GM10248 (cell line): ENCODE results near the gene TRERF1.

Source experiments
- CTCF ChIA-PET: fragments of 300-600 bp; sonication (Branson Sonifier 250); formaldehyde crosslinking; extraction: SDS; loops from one replicate; lab custom pipeline; 2021; ENCODE audit warnings: antibody characterized with exemption; lab: Yijun Ruan, JAX
- POLR2A ChIA-PET: fragments of 350-650 bp; sonication (Branson Sonifier 250); formaldehyde crosslinking; extraction: SDS; loops from one replicate; lab custom pipeline; 2020; ENCODE audit warnings: antibody characterized with exemption; lab: Yijun Ruan, JAX
- DNase-seq: peaks from one replicate; pipeline ENCODE4 v3.0.0; 2012; ENCODE audit errors: extremely low spot score
- CTCF ChIP-seq: IDR thresholded peaks from 2 replicates; pipeline ENCODE4 v1.5.1; 2012; ENCODE audit warnings: mild to moderate bottlenecking, low read depth; ENCODE audit errors: extremely low read depth, missing control alignments, control extremely low read depth

The TRERF1 gene

GRCh38 chr6:42349753-42350511 lies 101.8 kb downstream of the TRERF1 start:
- no peak for TF ChIP-seq CTCF
- ChIA-PET POLR2A (no interaction called here), CTCF (interaction anchor here (0.7 to 2.0 kb wide), 8 partner anchors 9 to 198 kb away, joined by 3 to 5 read pairs (median 4); no protein-coding TSS in a partner anchor)
- no peak for DNase-seq

GRCh38 chr6:42347456-42347855 lies 104.3 kb downstream of the TRERF1 start:
- CTCF ChIA-PET = no interaction called here
- DNase-seq = no peak
- TF ChIP-seq CTCF = no peak
- POLR2A ChIA-PET = no interaction called here

- CTCF ChIA-PET = interaction anchor here (0.7 kb wide), 1 partner anchor 202 kb away, joined by 3 read pairs; no protein-coding TSS in a partner anchor
- no peak for DNase-seq
- no peak for TF ChIP-seq CTCF
- POLR2A ChIA-PET = no interaction called here
Measured at GRCh38 chr6:42345696-42346416, 105.9 kb downstream of the TRERF1 start.

- DNase-seq = no peak
- POLR2A ChIA-PET = no interaction called here
- CTCF ChIA-PET = no interaction called here
- TF ChIP-seq CTCF = no peak
Measured at GRCh38 chr6:42344756-42345155, 107.0 kb downstream of the TRERF1 start.

GRCh38 chr6:42341771-42342553 lies 109.8 kb downstream of the TRERF1 start:
- CTCF ChIA-PET = no interaction called here
- POLR2A ChIA-PET = no interaction called here

More at GRCh38 chr6:42341771-42342553, 109.8 kb downstream of the TRERF1 start:
- DNase-seq = no peak
- TF ChIP-seq CTCF = no peak
